Skeletal muscle satellite cell (primary cell): ENCODE results near the gene RCAN2.

Source experiments
- H3K27me3 ChIP-seq: 2 replicates; pipeline ENCODE4 v1.7.0; 2013; ENCODE audit warnings: low read length; ENCODE audit not compliant: control insufficient read depth, insufficient read depth
- H3K36me3 ChIP-seq: 2 replicates; pipeline ENCODE4 v1.7.0; 2013; ENCODE audit warnings: mild to moderate bottlenecking, control low read depth, low read length; ENCODE audit not compliant: insufficient read depth
- H3K4me1 ChIP-seq: 2 replicates; pipeline ENCODE4 v1.7.0; 2013; ENCODE audit warnings: low read length; ENCODE audit not compliant: control insufficient read depth, insufficient read depth
- H3K4me2 ChIP-seq: 2 replicates; pipeline ENCODE4 v1.7.0; 2013; ENCODE audit warnings: mild to moderate bottlenecking, low read length
- H3K4me3 ChIP-seq: 2 replicates; pipeline ENCODE4 v1.7.0; 2013; ENCODE audit warnings: low read length
- H3K9ac ChIP-seq: 2 replicates; pipeline ENCODE4 v1.7.0; 2013; ENCODE audit warnings: mild to moderate bottlenecking, low read depth, low read length, moderate library complexity
- H3K9me3 ChIP-seq: replicated peaks from 2 replicates; pipeline ENCODE4 v1.7.0; 2013; ENCODE audit warnings: mild to moderate bottlenecking, control low read depth, low read length

Gene RCAN2

DNA sequence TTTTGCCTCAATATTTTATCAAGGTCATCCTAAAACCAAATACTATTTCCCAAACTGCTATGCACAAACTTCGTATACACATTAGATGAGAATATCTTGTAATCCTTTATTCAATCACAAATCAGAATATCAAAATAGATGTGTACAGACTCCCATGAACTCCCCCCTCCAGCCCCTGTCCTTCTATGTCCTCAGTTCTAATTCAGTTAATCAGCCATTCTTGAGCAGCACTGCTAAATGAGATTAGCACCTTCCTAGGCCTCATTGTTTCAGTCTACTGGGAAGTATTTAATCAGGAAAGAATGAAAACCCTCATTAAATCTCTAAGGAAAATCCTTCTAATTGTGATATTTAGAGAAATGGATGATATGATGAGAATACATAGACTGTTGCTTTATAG is 36.6 kb downstream of the RCAN2 start:
- Histone ChIP-seq H3K4me3 (no peak overlapping the region), H3K9ac (no peak overlapping the region), H3K4me1 (peaks cover 27% of the 10 kb centered on the region), H3K36me3 (no peaks in the 10 kb centered on the region), H3K27me3 (no peaks in the 10 kb centered on the region), H3K4me2 (no peak overlapping the region), H3K9me3 (no peaks in the 10 kb centered on the region)

DNA sequence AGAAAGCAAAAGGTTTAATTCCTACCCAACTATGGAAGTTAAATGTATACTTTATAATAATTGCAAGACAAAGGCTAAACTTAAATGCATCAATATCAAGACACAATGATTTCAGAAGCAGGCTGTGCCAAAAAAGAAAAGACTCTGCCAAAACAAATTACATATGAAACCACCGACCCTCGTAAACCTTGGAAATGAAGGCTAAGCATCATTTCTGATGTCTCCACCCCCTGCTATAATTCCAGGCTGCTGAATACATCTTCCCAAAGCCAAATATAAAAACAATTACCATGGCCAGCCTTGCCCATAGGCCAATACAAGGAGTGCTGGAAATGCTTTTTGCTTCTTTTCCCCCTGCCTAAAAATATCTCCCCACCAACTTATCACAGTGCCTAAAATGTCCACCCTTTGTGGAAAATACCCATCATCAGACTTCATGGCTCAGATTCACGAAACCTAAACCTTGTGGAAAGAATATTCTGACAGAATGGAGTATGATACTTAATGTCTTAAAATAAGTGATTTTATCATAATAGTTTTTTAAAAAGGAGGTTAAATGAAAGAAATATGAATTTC is 37.4 kb downstream of the RCAN2 start:
- Histone ChIP-seq H3K36me3 (no peaks in the 10 kb centered on the region), H3K4me2 (peak overlapping the region; percentile 80), H3K4me1 (peaks cover 27% of the 10 kb centered on the region), H3K4me3 (peak overlapping the region; percentile 55), H3K27me3 (no peaks in the 10 kb centered on the region), H3K9ac (peak overlapping the region; percentile 61), H3K9me3 (no peaks in the 10 kb centered on the region)

DNA sequence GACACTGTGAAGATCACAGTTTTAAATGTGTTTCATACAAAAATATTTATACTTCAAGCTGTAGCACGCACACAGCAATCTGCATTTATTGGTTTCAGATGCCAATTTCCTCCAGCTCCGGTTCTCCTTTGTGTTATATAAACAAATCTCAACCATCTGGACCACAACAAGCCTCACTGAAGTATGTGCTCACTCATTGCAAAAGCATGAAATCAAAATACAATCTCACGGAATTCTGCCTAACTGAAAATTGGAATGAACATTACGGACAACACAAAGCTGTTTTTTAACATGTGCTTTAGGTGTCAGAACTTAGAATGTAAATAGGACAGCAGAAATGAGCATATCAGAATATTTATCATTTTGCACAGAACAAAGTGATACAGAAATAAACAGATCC is 38.0 kb downstream of the RCAN2 start:
- H3K27me3 ChIP-seq, result no peaks in the 10 kb centered on the region
- H3K4me2 ChIP-seq, result peak overlapping the region; percentile 80
- peak overlapping the region; percentile 61 for H3K9ac ChIP-seq
- H3K4me1 ChIP-seq, result peaks cover 27% of the 10 kb centered on the region
- H3K9me3 ChIP-seq, result no peaks in the 10 kb centered on the region
- H3K4me3 ChIP-seq, result peak overlapping the region; percentile 55
- H3K36me3 ChIP-seq, result no peaks in the 10 kb centered on the region

- Histone ChIP-seq H3K27me3 (no peaks in the 10 kb centered on the region), H3K9me3 (no peaks in the 10 kb centered on the region), H3K9ac (peak overlapping the region; percentile 13), H3K4me2 (peak overlapping the region; percentile 80), H3K4me3 (no peak overlapping the region), H3K36me3 (no peaks in the 10 kb centered on the region), H3K4me1 (peaks cover 27% of the 10 kb centered on the region)
These were observed 38.8 kb downstream of the RCAN2 start for GRCh38 chr6:46452312-46452917.

GRCh38 chr6:46451343-46451742 is 39.9 kb downstream of the RCAN2 start:
- Histone ChIP-seq H3K9me3 (no peaks in the 10 kb centered on the region), H3K27me3 (no peaks in the 10 kb centered on the region), H3K4me2 (no peak overlapping the region), H3K9ac (no peak overlapping the region), H3K36me3 (no peaks in the 10 kb centered on the region), H3K4me3 (no peak overlapping the region), H3K4me1 (peaks cover 27% of the 10 kb centered on the region)

GRCh38 chr6:46444772-46445454 is 46.3 kb downstream of the RCAN2 start:
- Histone ChIP-seq H3K9me3 (no peaks in the 10 kb centered on the region), H3K36me3 (no peaks in the 10 kb centered on the region), H3K9ac (no peak overlapping the region), H3K27me3 (no peaks in the 10 kb centered on the region), H3K4me1 (peaks cover 13% of the 10 kb centered on the region), H3K4me2 (no peak overlapping the region), H3K4me3 (no peak overlapping the region)

DNA sequence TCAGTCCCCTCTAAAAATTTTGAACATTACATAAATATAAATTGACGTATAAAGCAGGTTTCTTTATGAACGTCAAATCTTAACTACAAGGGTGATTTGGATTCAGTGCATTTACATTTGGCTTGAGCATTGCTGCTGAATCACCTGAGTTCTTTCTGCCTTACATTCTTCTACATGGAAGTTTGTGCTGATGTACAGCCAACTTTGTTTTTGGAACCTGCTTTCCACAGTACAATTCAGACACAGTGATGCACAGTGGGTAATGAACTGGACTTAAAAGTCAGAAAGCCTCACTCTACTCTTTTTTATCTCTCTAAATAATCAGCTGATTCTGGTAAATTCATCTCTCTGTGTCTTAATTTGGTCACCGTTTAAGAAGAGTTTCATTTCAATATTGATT is 47.6 kb downstream of the RCAN2 start:
- H3K9me3 ChIP-seq, result no peaks in the 10 kb centered on the region
- no peak overlapping the region for H3K9ac ChIP-seq
- H3K27me3 ChIP-seq, result no peaks in the 10 kb centered on the region
- no peak overlapping the region for H3K4me3 ChIP-seq
- no peaks in the 10 kb centered on the region for H3K36me3 ChIP-seq
- no peak overlapping the region for H3K4me2 ChIP-seq
- peaks cover 20% of the 10 kb centered on the region for H3K4me1 ChIP-seq

GRCh38 chr6:46440641-46441040 is 50.6 kb downstream of the RCAN2 start:
- Histone ChIP-seq H3K36me3 (no peaks in the 10 kb centered on the region), H3K9me3 (no peaks in the 10 kb centered on the region), H3K9ac (no peak overlapping the region), H3K27me3 (no peaks in the 10 kb centered on the region), H3K4me2 (no peak overlapping the region), H3K4me1 (peaks cover 32% of the 10 kb centered on the region), H3K4me3 (no peak overlapping the region)

DNA sequence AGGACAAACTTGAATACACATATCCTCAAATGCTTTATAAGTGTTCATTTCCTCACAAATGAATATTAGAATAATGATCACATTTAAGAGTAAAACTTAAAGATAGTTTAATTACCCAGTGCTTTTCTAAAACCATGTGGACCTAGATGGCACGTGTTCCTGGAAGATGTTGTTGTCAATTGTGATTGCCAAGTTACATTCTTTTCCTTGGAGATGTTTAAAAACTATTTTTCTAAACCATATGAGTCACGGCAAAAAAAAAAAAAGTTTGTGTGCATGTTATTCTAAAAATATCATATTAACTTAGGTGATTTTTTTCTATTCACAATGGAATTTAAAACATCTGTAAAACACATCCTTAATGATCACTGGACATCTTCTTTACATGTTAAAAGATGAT is 51.1 kb downstream of the RCAN2 start:
- peak overlapping the region; percentile 25 for H3K4me2 ChIP-seq
- H3K4me1 ChIP-seq, result peaks cover 32% of the 10 kb centered on the region
- no peak overlapping the region for H3K4me3 ChIP-seq
- no peaks in the 10 kb centered on the region for H3K36me3 ChIP-seq
- H3K27me3 ChIP-seq, result no peaks in the 10 kb centered on the region
- no peaks in the 10 kb centered on the region for H3K9me3 ChIP-seq
- no peak overlapping the region for H3K9ac ChIP-seq

DNA sequence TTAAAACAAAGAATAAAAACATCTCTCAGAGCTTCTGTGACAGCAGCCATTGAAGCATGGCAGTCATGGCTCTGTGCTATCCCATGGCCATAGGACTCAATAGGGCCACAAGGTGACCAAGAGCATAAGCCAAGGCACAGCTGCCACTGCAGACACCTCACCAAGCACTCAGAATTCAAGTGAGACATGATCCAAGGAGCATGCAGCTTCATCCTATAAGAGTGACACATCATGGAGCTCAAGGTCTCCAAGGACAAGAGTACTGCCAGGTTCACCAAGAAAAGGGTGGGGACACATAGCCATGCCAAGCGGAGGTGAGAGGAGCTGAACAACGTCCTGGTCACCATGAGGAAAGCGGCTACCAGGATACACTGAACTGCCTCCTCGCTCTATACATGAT is 53.0 kb downstream of the RCAN2 start:
- Histone ChIP-seq H3K36me3 (no peaks in the 10 kb centered on the region), H3K9me3 (no peaks in the 10 kb centered on the region), H3K4me3 (no peak overlapping the region), H3K4me2 (no peak overlapping the region), H3K4me1 (peaks cover 32% of the 10 kb centered on the region), H3K27me3 (no peaks in the 10 kb centered on the region), H3K9ac (no peak overlapping the region)

DNA sequence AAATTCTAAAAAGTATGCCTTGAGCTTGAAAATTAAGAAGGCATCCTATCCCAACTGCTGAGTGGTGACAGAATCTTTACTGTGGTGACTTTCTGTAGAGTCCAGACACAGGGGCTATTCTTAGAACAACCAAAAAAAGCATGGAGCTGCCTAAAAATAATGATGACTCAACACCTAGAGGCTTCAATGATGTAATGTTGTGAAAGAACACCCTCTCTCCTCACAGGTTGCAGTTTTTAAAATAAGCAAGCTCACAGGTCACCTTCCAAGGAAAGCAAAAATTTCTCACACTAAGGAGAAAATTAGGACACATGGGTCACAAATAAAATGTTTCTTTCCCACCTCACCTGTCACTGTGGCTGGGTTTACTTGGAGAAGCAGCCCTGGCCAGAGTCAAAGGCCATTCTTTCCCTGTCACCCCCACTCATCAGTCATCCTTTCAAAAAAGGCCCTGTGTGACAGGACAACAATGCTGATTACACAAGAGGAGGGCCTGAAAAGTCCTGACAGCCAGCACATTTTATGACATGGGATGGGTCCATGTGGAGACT is 53.5 kb downstream of the RCAN2 start:
- Histone ChIP-seq H3K4me1 (peaks cover 32% of the 10 kb centered on the region), H3K4me2 (no peak overlapping the region), H3K36me3 (no peaks in the 10 kb centered on the region), H3K9ac (no peak overlapping the region), H3K27me3 (no peaks in the 10 kb centered on the region), H3K4me3 (no peak overlapping the region), H3K9me3 (no peaks in the 10 kb centered on the region)
